HUES48 (cell line): Measurements from ENCODE around the gene MX1.
A peak's percentile ranks its signal among the peaks of the same experiment; 100 is the strongest.
"Not testable (repeated sequence)": the region's sequence is repeated elsewhere in the genome, so short reads cannot be mapped to it uniquely, and the experiment has no call there.

Experiments used
- H3K27ac ChIP-seq: one replicate; pipeline ENCODE4 v1.7.0; 2013; ENCODE audit warnings: low read depth, low read length, inconsistent platforms
- H3K27me3 ChIP-seq: 2 replicates; pipeline ENCODE4 v1.6.1; 2013; ENCODE audit warnings: mild to moderate bottlenecking, low read length; ENCODE audit not compliant: control insufficient read depth, insufficient read depth
- H3K36me3 ChIP-seq: 2 replicates; pipeline ENCODE4 v1.6.1; 2013; ENCODE audit warnings: low read length; ENCODE audit not compliant: control insufficient read depth, insufficient read depth
- H3K4me1 ChIP-seq: 2 replicates; pipeline ENCODE4 v1.6.1; 2013; ENCODE audit warnings: mild to moderate bottlenecking, low read length; ENCODE audit not compliant: control insufficient read depth, insufficient read depth
- H3K4me3 ChIP-seq: 2 replicates; pipeline ENCODE4 v1.5.1; 2013; ENCODE audit warnings: mild to moderate bottlenecking, low read depth, low read length
- H3K9ac ChIP-seq: 2 replicates; pipeline ENCODE4 v1.6.1; 2013; ENCODE audit warnings: mild to moderate bottlenecking, low read depth, low read length, moderate library complexity
- H3K9me3 ChIP-seq: 2 replicates; pipeline ENCODE4 v1.6.1; 2013; ENCODE audit warnings: low read length; ENCODE audit not compliant: control insufficient read depth, insufficient read depth

The MX1 gene

GRCh38 chr21:41422546-41423304 lies 3.3 kb upstream of the MX1 start:
- no peaks in the 10 kb centered on the region for H3K36me3 ChIP-seq
- H3K4me1 ChIP-seq: peaks cover 19% of the 10 kb centered on the region
- H3K27me3 ChIP-seq: peaks cover 40% of the 10 kb centered on the region

GRCh38 chr21:41423305-41423636 lies 2.8 kb upstream of the MX1 start:
- H3K4me1 ChIP-seq: peaks cover 19% of the 10 kb centered on the region
- not testable (repeated sequence) for H3K27ac ChIP-seq, H3K9me3 ChIP-seq, H3K4me3 ChIP-seq, H3K36me3 ChIP-seq, H3K9ac ChIP-seq
- peaks cover 46% of the 10 kb centered on the region for H3K27me3 ChIP-seq

More at GRCh38 chr21:41422546-41423304, 3.3 kb upstream of the MX1 start:
- Histone ChIP-seq H3K9me3 (no peaks in the 10 kb centered on the region), H3K9ac (no peak overlapping the region), H3K27ac (no peak overlapping the region), H3K4me3 (no peak overlapping the region)

GRCh38 chr21:41425588-41425953 lies 468 bp upstream of the MX1 start:
- peaks cover 2% of the 10 kb centered on the region; the same call in 1 of the 2 replicates for H3K4me1 ChIP-seq
- H3K4me3 ChIP-seq: peak overlapping the region; percentile 57
- no peaks in the 10 kb centered on the region for H3K36me3 ChIP-seq
- no peak overlapping the region for H3K9ac ChIP-seq
- H3K27me3 ChIP-seq: peaks cover 47% of the 10 kb centered on the region
- H3K9me3 ChIP-seq: no peaks in the 10 kb centered on the region
- no peak overlapping the region for H3K27ac ChIP-seq

- Histone ChIP-seq H3K4me1 (no peaks in the 10 kb centered on the region), H3K4me3 (peak overlapping the region; percentile 57), H3K27me3 (peaks cover 47% of the 10 kb centered on the region), H3K9ac (no peak overlapping the region), H3K9me3 (no peaks in the 10 kb centered on the region), H3K27ac (no peak overlapping the region), H3K36me3 (no peaks in the 10 kb centered on the region)
These were observed 801 bp downstream of the MX1 start for GRCh38 chr21:41426676-41427404.

- Histone ChIP-seq H3K9ac (no peak overlapping the region), H3K9me3 (no peaks in the 10 kb centered on the region), H3K4me1 (no peaks in the 10 kb centered on the region), H3K4me3 (no peak overlapping the region), H3K27ac (no peak overlapping the region), H3K36me3 (no peaks in the 10 kb centered on the region), H3K27me3 (peaks cover 44% of the 10 kb centered on the region)
These were observed 1.5 kb downstream of the MX1 start for GRCh38 chr21:41427556-41427955.

GRCh38 chr21:41428311-41428710 lies 2.3 kb downstream of the MX1 start:
- Histone ChIP-seq H3K36me3 (no peaks in the 10 kb centered on the region), H3K9ac (no peak overlapping the region), H3K4me3 (no peak overlapping the region), H3K9me3 (no peaks in the 10 kb centered on the region), H3K27ac (no peak overlapping the region), H3K27me3 (peaks cover 44% of the 10 kb centered on the region), H3K4me1 (peaks cover 7% of the 10 kb centered on the region)

GRCh38 chr21:41428847-41429246 lies 2.8 kb downstream of the MX1 start:
- Histone ChIP-seq H3K9me3 (no peaks in the 10 kb centered on the region), H3K4me3 (no peak overlapping the region), H3K4me1 (peaks cover 7% of the 10 kb centered on the region), H3K27me3 (peaks cover 44% of the 10 kb centered on the region), H3K36me3 (no peaks in the 10 kb centered on the region), H3K27ac (no peak overlapping the region), H3K9ac (no peak overlapping the region)

- no peak overlapping the region for H3K9ac ChIP-seq
- peaks cover 7% of the 10 kb centered on the region for H3K4me1 ChIP-seq
- H3K4me3 ChIP-seq: no peak overlapping the region
- peaks cover 43% of the 10 kb centered on the region for H3K27me3 ChIP-seq
- H3K27ac ChIP-seq: no peak overlapping the region
- H3K9me3 ChIP-seq: no peaks in the 10 kb centered on the region
- H3K36me3 ChIP-seq: no peaks in the 10 kb centered on the region
These were observed 3.3 kb downstream of the MX1 start for GRCh38 chr21:41429305-41429704.

GRCh38 chr21:41429925-41430491 lies 4.0 kb downstream of the MX1 start:
- Histone ChIP-seq H3K27ac (no peak overlapping the region), H3K4me1 (peaks cover 7% of the 10 kb centered on the region), H3K9ac (no peak overlapping the region), H3K36me3 (no peaks in the 10 kb centered on the region), H3K27me3 (peaks cover 37% of the 10 kb centered on the region), H3K4me3 (no peak overlapping the region), H3K9me3 (no peaks in the 10 kb centered on the region)

GRCh38 chr21:41431788-41432548 lies 5.9 kb downstream of the MX1 start:
- H3K4me1 ChIP-seq: peaks cover 7% of the 10 kb centered on the region
- H3K27me3 ChIP-seq: peaks cover 20% of the 10 kb centered on the region
- no peak overlapping the region for H3K9ac ChIP-seq
- no peaks in the 10 kb centered on the region for H3K36me3 ChIP-seq
- H3K9me3 ChIP-seq: no peaks in the 10 kb centered on the region
- no peak overlapping the region for H3K4me3 ChIP-seq
- H3K27ac ChIP-seq: no peak overlapping the region
